PFSK-1 (cell line): ENCODE data around the gene KIF20B.

Experiments
- FOXP2 ChIP-seq: optimal IDR thresholded peaks from 2 replicates; pipeline ENCODE3; 2011; ENCODE audit warnings: borderline replicate concordance, control low read depth, inconsistent platforms; ENCODE audit not compliant: insufficient read depth; ENCODE audit errors: extremely low read length, extremely low read depth
- POLR2AphosphoS5 ChIP-seq: IDR thresholded peaks from 2 replicates; pipeline ENCODE4 v1.6.1; 2012; ENCODE audit warnings: low read depth, mild to moderate bottlenecking, control low read depth, low read length, moderate library complexity
- SIN3A ChIP-seq: IDR thresholded peaks from 2 replicates; pipeline ENCODE4 v1.6.1; 2012; ENCODE audit warnings: mild to moderate bottlenecking, low read length, moderate library complexity, borderline replicate concordance; ENCODE audit not compliant: insufficient read depth
- TAF1 ChIP-seq: IDR thresholded peaks from 2 replicates; pipeline ENCODE4 v1.6.1; 2012; ENCODE audit warnings: low read length, control low read depth, borderline replicate concordance; ENCODE audit not compliant: insufficient read depth
- TF ChIP-seq, protein P1 (sequence below), 2 experiments: IDR thresholded peaks; 2 replicates each; pipeline versions ENCODE4 v1.6.1 to v1.8.0; 2011 to 2012; ENCODE audit warnings: low read depth in 2 of 2, low read length in 2 of 2, control low read depth in 1 of 2, inconsistent platforms in 1 of 2, mild to moderate bottlenecking in 1 of 2, moderate library complexity in 1 of 2; ENCODE audit not compliant: insufficient read depth in 1 of 2

The KIF20B gene

DNA sequence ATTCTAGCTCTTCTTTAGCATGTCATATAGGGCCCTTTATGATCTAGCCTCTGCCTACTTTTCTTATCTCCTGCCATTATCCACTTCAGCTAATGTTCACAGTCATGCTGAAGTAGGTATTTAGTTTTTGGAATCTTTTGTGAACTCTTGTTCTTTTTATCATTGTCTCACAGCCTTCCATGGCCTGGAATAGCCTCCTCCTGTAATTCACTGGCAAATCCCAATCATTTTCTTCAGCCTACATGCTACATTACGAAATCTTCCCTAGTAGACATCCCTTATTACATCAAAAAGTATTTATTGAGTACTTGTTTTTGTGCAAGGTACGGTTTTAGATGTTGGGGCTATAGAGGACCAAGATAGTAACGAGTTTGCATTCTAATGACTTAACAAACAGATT is 3.4 kb upstream of the KIF20B start:
- TF ChIP-seq, protein P1, sequence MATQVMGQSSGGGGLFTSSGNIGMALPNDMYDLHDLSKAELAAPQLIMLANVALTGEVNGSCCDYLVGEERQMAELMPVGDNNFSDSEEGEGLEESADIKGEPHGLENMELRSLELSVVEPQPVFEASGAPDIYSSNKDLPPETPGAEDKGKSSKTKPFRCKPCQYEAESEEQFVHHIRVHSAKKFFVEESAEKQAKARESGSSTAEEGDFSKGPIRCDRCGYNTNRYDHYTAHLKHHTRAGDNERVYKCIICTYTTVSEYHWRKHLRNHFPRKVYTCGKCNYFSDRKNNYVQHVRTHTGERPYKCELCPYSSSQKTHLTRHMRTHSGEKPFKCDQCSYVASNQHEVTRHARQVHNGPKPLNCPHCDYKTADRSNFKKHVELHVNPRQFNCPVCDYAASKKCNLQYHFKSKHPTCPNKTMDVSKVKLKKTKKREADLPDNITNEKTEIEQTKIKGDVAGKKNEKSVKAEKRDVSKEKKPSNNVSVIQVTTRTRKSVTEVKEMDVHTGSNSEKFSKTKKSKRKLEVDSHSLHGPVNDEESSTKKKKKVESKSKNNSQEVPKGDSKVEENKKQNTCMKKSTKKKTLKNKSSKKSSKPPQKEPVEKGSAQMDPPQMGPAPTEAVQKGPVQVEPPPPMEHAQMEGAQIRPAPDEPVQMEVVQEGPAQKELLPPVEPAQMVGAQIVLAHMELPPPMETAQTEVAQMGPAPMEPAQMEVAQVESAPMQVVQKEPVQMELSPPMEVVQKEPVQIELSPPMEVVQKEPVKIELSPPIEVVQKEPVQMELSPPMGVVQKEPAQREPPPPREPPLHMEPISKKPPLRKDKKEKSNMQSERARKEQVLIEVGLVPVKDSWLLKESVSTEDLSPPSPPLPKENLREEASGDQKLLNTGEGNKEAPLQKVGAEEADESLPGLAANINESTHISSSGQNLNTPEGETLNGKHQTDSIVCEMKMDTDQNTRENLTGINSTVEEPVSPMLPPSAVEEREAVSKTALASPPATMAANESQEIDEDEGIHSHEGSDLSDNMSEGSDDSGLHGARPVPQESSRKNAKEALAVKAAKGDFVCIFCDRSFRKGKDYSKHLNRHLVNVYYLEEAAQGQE (IDR thresholded peaks at IDR 0.05; ENCODE audit: insufficient read depth in 1 of 2, low read depth in 2 of 2, low read length in 2 of 2): no peak
- TF ChIP-seq FOXP2: no peak
- TF ChIP-seq TAF1: no peak
- no peak for TF ChIP-seq POLR2AphosphoS5
- TF ChIP-seq SIN3A: no peak

DNA sequence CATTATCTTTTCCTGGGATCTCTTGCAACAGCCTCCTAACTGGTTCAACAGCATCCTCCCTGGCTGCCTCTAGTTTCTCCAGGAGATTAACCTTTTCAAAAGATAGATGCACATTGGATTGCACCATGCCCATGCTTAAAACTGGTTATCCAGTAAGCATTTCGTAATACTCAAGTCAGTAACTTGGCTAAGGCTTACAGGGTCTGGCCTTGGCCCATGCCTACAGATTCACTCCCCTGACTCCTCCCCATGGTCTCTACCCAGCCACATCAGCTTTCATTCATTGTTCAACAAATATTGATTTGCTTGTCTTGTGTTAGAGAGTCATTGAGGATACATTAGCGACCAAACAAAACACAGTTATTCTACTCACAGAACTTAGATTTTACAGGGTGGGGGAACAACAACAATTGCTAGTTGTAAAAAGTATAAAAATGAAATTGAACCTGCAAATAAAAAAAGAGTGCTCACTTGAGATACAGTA is 1.8 kb upstream of the KIF20B start:
- TF ChIP-seq, protein P1 (IDR thresholded peaks at IDR 0.05; ENCODE audit: insufficient read depth in 1 of 2, low read depth in 2 of 2, low read length in 2 of 2): no peak
- TF ChIP-seq POLR2AphosphoS5 (no peak), TAF1 (no peak), SIN3A (no peak), FOXP2 (no peak)

DNA sequence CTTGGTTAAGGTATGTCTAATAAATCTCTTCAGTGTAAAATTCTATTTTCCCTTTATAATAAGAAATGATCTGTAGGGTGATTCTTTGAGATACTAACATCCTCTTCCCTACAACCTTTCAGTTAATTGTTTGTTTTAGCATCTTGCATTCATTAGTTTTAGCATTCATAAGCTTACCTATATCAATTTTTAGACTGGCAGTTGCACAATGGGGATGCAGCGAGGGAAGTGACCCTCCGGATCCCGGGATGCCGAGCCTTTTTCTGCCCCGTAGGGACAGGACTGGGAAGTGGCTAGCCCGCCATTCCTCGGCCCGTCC is 508 bp upstream of the KIF20B start:
- TF ChIP-seq FOXP2: no peak
- TF ChIP-seq, protein P1 (IDR thresholded peaks at IDR 0.05; ENCODE audit: insufficient read depth in 1 of 2, low read depth in 2 of 2, low read length in 2 of 2): no peak
- no peak for TF ChIP-seq SIN3A
- TF ChIP-seq POLR2AphosphoS5: no peak
- no peak for TF ChIP-seq TAF1

- TF ChIP-seq POLR2AphosphoS5 (no peak), SIN3A (no peak), FOXP2 (no peak), TAF1 (no peak)
- TF ChIP-seq, protein P1 (IDR thresholded peaks at IDR 0.05; ENCODE audit: insufficient read depth in 1 of 2, low read depth in 2 of 2, low read length in 2 of 2): no peak
These were observed 711 bp downstream of the KIF20B start for GRCh38 chr10:89702121-89702480.

DNA sequence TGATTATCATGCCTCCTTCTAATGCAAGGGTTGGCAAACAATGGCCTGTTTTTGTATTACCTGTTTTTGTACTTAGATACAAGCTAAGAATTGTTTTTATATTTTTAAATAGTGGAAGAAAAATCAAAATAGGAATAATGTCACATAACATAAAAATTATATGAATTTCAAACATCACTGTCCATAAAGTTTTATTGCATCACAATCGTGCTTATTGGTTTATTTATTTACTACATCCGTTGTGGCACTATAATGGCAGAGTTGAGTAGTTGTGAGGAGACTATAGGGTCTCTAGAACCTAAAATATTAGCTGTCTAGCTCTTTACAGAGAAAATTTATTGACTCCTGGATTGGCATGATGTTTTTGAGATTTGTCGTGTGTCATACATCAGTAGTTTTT is 4.1 kb downstream of the KIF20B start:
- TF ChIP-seq TAF1 (no peak), SIN3A (no peak), FOXP2 (no peak), POLR2AphosphoS5 (no peak)
- TF ChIP-seq, protein P1 (IDR thresholded peaks at IDR 0.05; ENCODE audit: insufficient read depth in 1 of 2, low read depth in 2 of 2, low read length in 2 of 2): no peak
